Motor neuron (in vitro differentiated cells): ENCODE results near the gene ITPKB. TPM values are rescaled to one million over a fixed set of nuclear protein-coding genes. Genes with fewer than 3 reads are reported as not detected.
A peak's percentile ranks its signal among the peaks of the same experiment; 100 is the strongest.

ENCODE experiments used
- ATAC-seq, 8 experiments: fragments of 200-7000 bp; cut with Tn5 transposase; replicated peaks in 6 of 8; 2 replicates each; pipeline ENCODE4 v1.8.0; 2021; ENCODE audit warnings: mild to moderate bottlenecking in 8 of 8, moderate library complexity in 8 of 8
- H3K27ac ChIP-seq, 2 donors: fragments of 250-450 bp; sonication (Bioruptor Pico); 2 replicates each; pipeline ENCODE4 v1.9.0; 2021; ENCODE audit warnings: antibody characterized with exemption in 2 of 2, mild to moderate bottlenecking in 2 of 2, moderate library complexity in 1 of 2
- H3K4me1 ChIP-seq, 2 donors: fragments of 250-450 bp; sonication (Bioruptor Pico); replicated peaks in 1 of 2; 2 replicates each; pipeline ENCODE4 v1.6.1; 2021; ENCODE audit warnings: antibody characterized with exemption in 2 of 2, mild to moderate bottlenecking in 2 of 2, moderate library complexity in 1 of 2
- H3K4me3 ChIP-seq, 5 donors: fragments of 250-450 bp; sonication (Bioruptor Pico); 2 replicates each; pipeline ENCODE4 v1.9.0; 2021; ENCODE audit warnings: antibody characterized with exemption in 5 of 5, mild to moderate bottlenecking in 5 of 5, moderate library complexity in 4 of 5
- WGBS, 10 experiments: fragments of 450-650 bp; shearing (Covaris generic); methylation state at CpG; one replicate each; pipeline ENCODE4 v1.0.0; 2022; 5-methylcytosine and 5-hydroxymethylcytosine counted together
- in situ Hi-C, 9 experiments: fragments of 400-800 bp; cut with MboI; loops; one replicate each; pipeline ENCODE4 v1.15.0; 2021; ENCODE audit warnings: low sequenced_read_pairs in 9 of 9, low pct_unique_long_range_greater_than_20kb in 2 of 9; ENCODE audit not compliant: unreplicated experiment in 9 of 9
- total RNA-seq, 8 experiments: library from RNA; unstranded; fragments of 300-600 nt; gene quantifications; 2 replicates each; pipeline versions ENCODE4 v1.2.3 to v1.2.4, GENCODE V29; 2022

ITPKB gene
- total RNA-seq, 8 experiments from 2014 or later, result 0.54 to 48.6 (median 3.4) TPM

DNA sequence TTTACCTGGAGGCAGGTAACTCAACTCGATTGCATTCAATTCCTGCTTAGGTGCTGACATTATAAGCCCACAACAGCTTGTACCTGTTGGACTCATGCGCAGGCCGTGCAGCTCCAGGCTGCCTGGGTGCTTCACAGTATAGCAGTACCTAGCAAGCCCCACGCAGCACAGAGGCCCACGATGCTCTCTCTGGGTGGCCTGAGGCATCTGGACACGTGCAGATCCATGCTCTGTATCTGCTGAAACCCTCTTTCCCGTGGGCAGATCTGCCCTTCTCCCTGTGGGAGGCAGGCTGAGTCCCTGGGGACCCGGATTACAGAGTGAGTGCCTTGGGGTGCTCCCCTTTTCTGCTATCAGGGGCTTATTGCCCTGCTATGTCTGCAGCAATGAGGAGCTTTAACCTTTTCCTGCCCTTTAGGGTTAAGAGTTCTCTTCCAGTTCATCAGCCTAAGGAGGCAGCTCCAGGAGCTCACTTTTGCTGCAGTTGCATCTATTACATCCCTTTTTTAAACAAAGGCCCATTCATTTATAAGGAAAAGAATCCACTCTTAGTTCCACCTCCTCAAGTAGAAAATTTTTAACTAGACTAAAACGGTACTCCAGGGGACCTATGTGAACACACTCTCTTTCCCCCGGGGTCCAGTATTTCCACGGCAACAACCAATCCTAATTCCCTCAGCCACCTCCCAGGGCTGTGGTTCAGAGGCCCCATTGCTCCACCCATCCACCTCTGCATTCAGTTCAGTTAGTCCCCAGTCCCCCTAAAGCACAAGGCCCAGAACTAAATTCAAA, 19.3 kb downstream of the ITPKB start:
- H3K4me1 ChIP-seq, result peaks cover 29 to 36% of the 10 kb centered on the region in 2 donors
- in situ Hi-C loops, result no loop called here

DNA sequence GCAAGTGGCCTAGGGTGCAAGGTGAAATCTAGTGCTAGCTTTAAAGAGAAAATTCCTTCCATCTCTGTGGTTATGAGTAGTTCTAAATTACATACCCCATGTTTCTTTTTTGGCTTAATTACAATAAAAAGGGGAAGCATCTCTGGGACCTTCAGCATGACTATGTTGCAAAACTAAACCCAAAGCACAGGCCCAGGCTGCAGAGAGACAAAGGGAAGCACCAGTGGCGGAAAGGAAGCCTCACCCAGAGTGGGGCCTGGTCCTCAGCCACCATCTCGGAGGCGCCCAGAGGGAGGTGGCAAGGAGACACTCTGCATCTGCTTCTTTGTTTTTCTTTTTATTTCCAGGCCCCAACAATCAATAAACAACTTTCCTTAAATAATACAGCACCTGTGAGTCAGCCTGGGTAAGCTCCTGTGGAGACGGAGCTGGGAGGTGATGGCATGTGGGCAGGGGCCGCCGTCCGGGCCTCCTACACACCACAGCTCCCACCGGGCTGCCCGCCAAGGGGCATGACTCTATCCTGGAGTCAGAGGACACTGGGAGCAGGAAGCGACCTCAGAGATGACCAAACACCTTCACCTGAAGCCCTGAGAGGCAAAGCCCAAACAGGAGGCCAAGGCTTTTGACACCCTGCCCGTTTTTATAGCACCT, 21.7 kb downstream of the ITPKB start:
- Histone ChIP-seq H3K4me1 (peaks cover 7 to 14% of the 10 kb centered on the region in 2 donors), H3K27ac (no peak overlapping the region), H3K4me3 (no peak overlapping the region)
- WGBS, 10 experiments, result 67 to 100% (median 80%) methylated on average over 1 to 7 of the region's 11 CpGs; no CpG with 5 or more reads in 3 of the 10 experiments
- ATAC-seq, result peak in 1 of 8 experiments; percentile 28
- in situ Hi-C loops, result no loop called here

More for the DNA sequence above, 19.3 kb downstream of the ITPKB start:
- ATAC-seq, result no peak
- WGBS, 10 experiments, result 9 to 78% (median 48%) methylated on average over 3 to 10 of the region's 11 CpGs; no CpG with 5 or more reads in 2 of the 10 experiments
- Histone ChIP-seq H3K27ac (no peak overlapping the region), H3K4me3 (no peak overlapping the region)

DNA sequence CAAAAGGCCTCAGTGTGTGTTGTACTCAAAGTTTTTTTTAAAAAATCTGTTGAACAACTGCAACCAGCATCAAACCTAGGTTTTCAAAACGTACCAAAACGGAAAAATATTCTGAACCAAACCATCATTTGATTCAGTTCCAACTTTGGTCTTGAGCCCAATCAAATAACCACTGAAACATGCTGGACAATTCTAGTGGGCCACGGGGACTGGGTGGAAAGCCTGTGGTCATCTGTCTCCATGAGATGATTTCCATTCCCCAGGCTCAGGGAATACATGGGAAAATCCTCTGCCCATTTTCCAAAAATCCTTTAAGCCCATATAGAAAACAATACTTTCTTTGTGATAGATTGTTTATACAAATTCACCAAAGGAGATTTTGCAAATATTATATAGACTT, 22.5 kb downstream of the ITPKB start:
- WGBS, 10 experiments, result 49 to 93% (median 91%) methylated on average over 2 to 3 of the region's 3 CpGs; no CpG with 5 or more reads in 2 of the 10 experiments
- in situ Hi-C loops, result no loop called here
- no peak for ATAC-seq
- peaks cover 3 to 10% of the 10 kb centered on the region in 2 donors for H3K4me1 ChIP-seq
- no peak overlapping the region for H3K27ac ChIP-seq
- H3K4me3 ChIP-seq, result no peak overlapping the region

DNA sequence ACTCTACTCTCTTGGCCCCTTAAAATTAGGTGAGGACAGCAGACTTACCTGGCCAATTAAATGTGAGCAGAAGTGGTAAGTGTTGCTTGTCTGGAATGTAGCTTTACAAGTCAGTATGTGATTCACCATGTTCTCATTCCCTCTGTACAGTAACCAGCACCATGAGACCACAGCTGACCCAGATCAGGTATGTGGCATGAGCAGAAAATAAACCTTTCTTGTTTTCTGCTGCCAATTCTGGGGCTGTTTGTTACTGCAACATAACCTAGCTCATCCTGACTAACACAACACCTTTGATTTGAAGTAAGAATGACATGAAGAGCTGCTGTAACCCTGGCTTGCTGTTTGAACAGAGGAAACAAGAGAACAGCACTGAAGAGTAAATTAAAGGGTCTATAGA, 24.9 kb downstream of the ITPKB start:
- in situ Hi-C loops, result no loop called here
- Histone ChIP-seq H3K27ac (no peak overlapping the region), H3K4me1 (no peaks in the 10 kb centered on the region), H3K4me3 (no peak overlapping the region)
- ATAC-seq, result no peak

- 74 to 100% (median 80%) methylated on average over 1 to 18 of the region's 19 CpGs; no CpG with 5 or more reads in 3 of the 10 experiments for WGBS, 10 experiments
Measured at GRCh38 chr1:226712742-226713419, 26.2 kb downstream of the ITPKB start.

GRCh38 chr1:226711976-226712741, 26.9 kb downstream of the ITPKB start:
- H3K27ac ChIP-seq, result no peak overlapping the region
- in situ Hi-C loops, result no loop called here
- peaks cover 0 to 10% of the 10 kb centered on the region in 2 donors for H3K4me1 ChIP-seq
- no peak for ATAC-seq
- WGBS, 10 experiments, result 10 to 95% (median 86%) methylated on average over 2 to 15 of the region's 21 CpGs; no CpG with 5 or more reads in 3 of the 10 experiments
- H3K4me3 ChIP-seq, result no peak overlapping the region

More at GRCh38 chr1:226712742-226713419, 26.2 kb downstream of the ITPKB start:
- Histone ChIP-seq H3K4me1 (peaks cover 0 to 10% of the 10 kb centered on the region in 2 donors), H3K27ac (no peak overlapping the region), H3K4me3 (no peak overlapping the region)
- no peak for ATAC-seq
- in situ Hi-C loops, result no loop called here

GRCh38 chr1:226710501-226710900, 28.6 kb downstream of the ITPKB start:
- no peak for ATAC-seq
- in situ Hi-C loops, result no loop called here
- Histone ChIP-seq H3K4me1 (peaks cover 0 to 17% of the 10 kb centered on the region in 2 donors), H3K27ac (no peak overlapping the region), H3K4me3 (no peak overlapping the region)
- 85 to 100% (median 93%) methylated on average over 2 to 6 of the region's 6 CpGs; no CpG with 5 or more reads in 4 of the 10 experiments for WGBS, 10 experiments

DNA sequence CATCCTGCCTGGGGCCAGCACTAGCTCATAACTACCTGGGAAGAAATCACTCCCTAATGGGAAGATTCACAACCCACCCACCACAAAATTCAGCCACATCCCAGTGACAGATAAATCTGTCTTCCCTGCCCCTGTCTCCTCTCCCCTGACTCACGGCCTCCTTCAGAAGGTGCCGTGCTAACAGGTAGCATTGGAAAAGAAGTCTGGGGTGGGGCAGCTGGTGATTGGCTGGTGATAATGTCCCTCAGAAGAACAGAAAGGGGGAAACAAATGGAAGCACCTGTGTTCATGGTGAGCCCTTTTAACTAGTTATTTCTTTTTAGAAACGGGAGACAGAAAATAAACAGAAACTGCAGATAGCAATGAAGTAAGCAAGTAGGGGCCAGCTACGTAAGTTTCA, 29.1 kb downstream of the ITPKB start:
- Histone ChIP-seq H3K4me3 (no peak overlapping the region), H3K27ac (no peak overlapping the region), H3K4me1 (peaks cover 0 to 17% of the 10 kb centered on the region in 2 donors)
- WGBS, 10 experiments, result 78 to 100% (median 88%) methylated on average over 1 to 4 of the region's 4 CpGs; no CpG with 5 or more reads in 1 of the 10 experiments
- ATAC-seq, result no peak
- in situ Hi-C loops, result no loop called here

GRCh38 chr1:226708967-226709396, 30.1 kb downstream of the ITPKB start:
- in situ Hi-C loops, result no loop called here
- Histone ChIP-seq H3K27ac (no peak overlapping the region), H3K4me3 (no peak overlapping the region), H3K4me1 (peaks cover 3 to 17% of the 10 kb centered on the region in 2 donors)
- peak in 7 of 8 experiments; percentile 5 to 59 (median 44) for ATAC-seq
- 0 to 88% (median 73%) methylated on average over 1 to 4 of the region's 5 CpGs; no CpG with 5 or more reads in 1 of the 10 experiments for WGBS, 10 experiments

DNA sequence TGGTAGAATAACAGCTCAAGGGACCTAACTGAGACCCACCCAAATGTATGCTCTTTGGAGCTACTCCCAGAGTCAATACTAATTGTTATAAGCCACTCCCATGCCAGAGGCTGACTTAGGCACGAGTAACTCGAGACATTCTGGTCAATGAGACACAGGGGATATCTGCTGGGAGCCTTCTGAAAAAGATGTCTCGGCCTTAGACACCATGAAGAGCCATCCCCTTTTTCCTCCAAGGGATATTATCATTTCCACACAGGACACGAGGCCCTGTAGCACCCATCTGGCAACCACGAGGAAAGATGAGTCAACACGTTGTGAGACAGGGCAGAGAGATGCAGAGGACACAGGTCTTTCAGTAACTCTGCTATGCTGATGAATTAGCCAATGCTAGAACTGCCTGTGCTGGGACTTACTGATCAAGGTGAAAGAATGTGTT, 30.7 kb downstream of the ITPKB start:
- WGBS, 10 experiments, result 0 to 60% (median 39%) methylated on average over 1 to 6 of the region's 6 CpGs; no CpG with 5 or more reads in 5 of the 10 experiments
- in situ Hi-C loops, result no loop called here
- peaks cover 8 to 21% of the 10 kb centered on the region in 2 donors for H3K4me1 ChIP-seq
- no peak overlapping the region for H3K4me3 ChIP-seq
- ATAC-seq, result peak; percentile 68 to 95 (median 83)
- no peak overlapping the region for H3K27ac ChIP-seq

DNA sequence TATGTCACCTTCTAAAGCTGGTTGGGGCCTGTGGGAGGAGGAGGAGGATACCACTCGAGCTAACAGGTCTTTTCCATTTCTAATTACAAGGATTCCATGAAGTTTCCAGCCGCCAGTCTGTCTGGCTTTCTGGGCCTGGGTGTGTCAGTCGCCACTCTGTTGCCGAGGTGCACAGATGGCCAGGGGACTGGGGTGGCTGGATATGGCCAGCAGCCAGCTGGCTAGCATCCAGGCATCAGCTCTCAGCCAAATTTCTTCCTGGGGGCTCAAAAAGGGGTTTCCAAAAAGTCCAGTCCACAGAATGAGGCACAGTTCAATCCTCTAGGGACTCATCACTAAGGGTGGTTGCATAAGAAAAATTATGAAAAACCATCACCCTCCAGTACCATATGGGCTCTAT, 32.4 kb downstream of the ITPKB start:
- 20 to 90% (median 71%) methylated on average over 1 to 4 of the region's 4 CpGs; no CpG with 5 or more reads in 2 of the 10 experiments for WGBS, 10 experiments
- Histone ChIP-seq H3K4me3 (no peak overlapping the region), H3K27ac (no peak overlapping the region), H3K4me1 (peaks cover 13 to 28% of the 10 kb centered on the region in 2 donors)
- peak in 1 of 8 experiments; percentile 15 for ATAC-seq
- in situ Hi-C loops, result no loop called here

GRCh38 chr1:226704169-226704937, 34.7 kb downstream of the ITPKB start:
- 68 to 93% (median 89%) methylated on average over 4 to 10 of the region's 10 CpGs for WGBS, 10 experiments

More at GRCh38 chr1:226704169-226704937, 34.7 kb downstream of the ITPKB start:
- in situ Hi-C loops, result no loop called here
- no peak overlapping the region for H3K4me3 ChIP-seq
- H3K27ac ChIP-seq, result no peak overlapping the region
- peak in 1 of 8 experiments; percentile 17 for ATAC-seq
- H3K4me1 ChIP-seq, result peaks cover 13 to 28% of the 10 kb centered on the region in 2 donors
